Tibial nerve (tissue), 4 donors: ENCODE results near the gene NCOA5.

Experiments used
- EP300 ChIP-seq, 2 donors: sonication (generic); formaldehyde crosslinking; IDR thresholded peaks; one replicate each; pipeline ENCODE4 v1.6.1; 2017; ENCODE audit warnings: antibody characterized with exemption in 2 of 2, mild to moderate bottlenecking in 1 of 2
- POLR2A ChIP-seq, 2 donors: fragments of 450-650 bp; IDR thresholded peaks; one replicate each; pipeline ENCODE4 v1.6.1; 2017; ENCODE audit warnings: antibody characterized with exemption in 2 of 2, mild to moderate bottlenecking in 2 of 2, moderate library complexity in 2 of 2
- TF ChIP-seq, protein P1 (sequence below), 5 experiments: fragments of 200-600 bp in 3 of 5; fragments of 450-650 bp in 2 of 5; sonication (generic) in 3 of 5; IDR thresholded peaks; one replicate each; pipeline ENCODE4 v1.5.1; 2016 to 2019; ENCODE audit warnings: antibody characterized with exemption in 5 of 5, mild to moderate bottlenecking in 3 of 5, moderate library complexity in 2 of 5

DNA sequence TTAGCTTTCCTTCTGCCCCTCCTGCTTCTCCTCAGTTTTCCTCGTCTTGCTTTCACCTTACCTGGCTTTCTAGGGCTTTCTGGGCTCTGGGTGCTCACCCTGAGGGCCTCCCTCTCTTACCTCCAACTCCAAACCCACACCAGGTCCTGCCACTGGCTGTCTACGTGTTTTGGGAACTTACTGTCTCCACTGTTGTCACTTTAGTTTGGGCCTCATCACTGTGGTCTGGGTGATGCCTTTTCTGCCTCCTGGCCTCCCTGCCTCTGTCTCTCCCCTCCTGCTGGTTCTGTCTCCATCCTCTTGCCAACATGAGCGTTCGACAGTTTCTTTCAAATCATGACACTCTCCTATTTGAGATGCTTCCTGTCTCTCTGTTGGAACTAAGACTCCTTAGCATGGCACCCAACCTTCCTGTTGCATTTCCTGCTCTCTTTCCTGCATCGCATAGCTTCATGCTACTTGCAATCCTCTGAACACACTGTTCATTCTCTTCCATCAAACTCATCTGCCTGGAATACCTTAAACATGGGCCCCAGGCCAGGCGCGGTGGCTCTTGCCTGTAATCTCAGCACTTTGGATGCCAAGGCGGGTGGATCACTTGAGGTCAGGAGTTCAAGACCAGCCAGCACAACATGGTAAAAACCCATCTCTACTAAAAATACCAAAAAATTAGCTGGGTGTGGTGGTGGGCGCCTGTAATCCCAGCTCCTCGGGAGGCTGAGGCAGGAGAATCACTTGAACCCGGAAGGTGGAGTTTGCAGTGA is 33.9 kb upstream of the NCOA5 start:
- TF ChIP-seq, protein P1, sequence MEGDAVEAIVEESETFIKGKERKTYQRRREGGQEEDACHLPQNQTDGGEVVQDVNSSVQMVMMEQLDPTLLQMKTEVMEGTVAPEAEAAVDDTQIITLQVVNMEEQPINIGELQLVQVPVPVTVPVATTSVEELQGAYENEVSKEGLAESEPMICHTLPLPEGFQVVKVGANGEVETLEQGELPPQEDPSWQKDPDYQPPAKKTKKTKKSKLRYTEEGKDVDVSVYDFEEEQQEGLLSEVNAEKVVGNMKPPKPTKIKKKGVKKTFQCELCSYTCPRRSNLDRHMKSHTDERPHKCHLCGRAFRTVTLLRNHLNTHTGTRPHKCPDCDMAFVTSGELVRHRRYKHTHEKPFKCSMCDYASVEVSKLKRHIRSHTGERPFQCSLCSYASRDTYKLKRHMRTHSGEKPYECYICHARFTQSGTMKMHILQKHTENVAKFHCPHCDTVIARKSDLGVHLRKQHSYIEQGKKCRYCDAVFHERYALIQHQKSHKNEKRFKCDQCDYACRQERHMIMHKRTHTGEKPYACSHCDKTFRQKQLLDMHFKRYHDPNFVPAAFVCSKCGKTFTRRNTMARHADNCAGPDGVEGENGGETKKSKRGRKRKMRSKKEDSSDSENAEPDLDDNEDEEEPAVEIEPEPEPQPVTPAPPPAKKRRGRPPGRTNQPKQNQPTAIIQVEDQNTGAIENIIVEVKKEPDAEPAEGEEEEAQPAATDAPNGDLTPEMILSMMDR (IDR thresholded peaks at IDR 0.05), result no peak
- TF ChIP-seq POLR2A (IDR thresholded peaks at IDR 0.05), result no peak
- no peak for TF ChIP-seq EP300 (IDR thresholded peaks at IDR 0.05)
